Right renal cortex interstitium (tissue), 3 donors: ENCODE measurements around the gene PPP1R1A. TPM values are rescaled to one million over a fixed set of nuclear protein-coding genes. Genes with fewer than 3 reads are reported as not detected.

Experiments used
- DNase-seq, 3 donors: peaks; one replicate each; pipeline ENCODE4 v3.0.0-alpha.2; 2013; ENCODE audit warnings: low read depth in 3 of 3, low spot score in 2 of 3
- polyA plus RNA-seq, 3 donors: library from polyadenylated mRNA; unstranded; fragments of 120-200 nt; gene quantifications; one replicate each; pipeline ENCODE4 v1.2.1, GENCODE V29; 2013; ENCODE audit not compliant: insufficient read length in 3 of 3

PPP1R1A gene
- polyA plus RNA-seq, 3 donors: 47.1 to 58.2 (median 58.0) TPM

DNA sequence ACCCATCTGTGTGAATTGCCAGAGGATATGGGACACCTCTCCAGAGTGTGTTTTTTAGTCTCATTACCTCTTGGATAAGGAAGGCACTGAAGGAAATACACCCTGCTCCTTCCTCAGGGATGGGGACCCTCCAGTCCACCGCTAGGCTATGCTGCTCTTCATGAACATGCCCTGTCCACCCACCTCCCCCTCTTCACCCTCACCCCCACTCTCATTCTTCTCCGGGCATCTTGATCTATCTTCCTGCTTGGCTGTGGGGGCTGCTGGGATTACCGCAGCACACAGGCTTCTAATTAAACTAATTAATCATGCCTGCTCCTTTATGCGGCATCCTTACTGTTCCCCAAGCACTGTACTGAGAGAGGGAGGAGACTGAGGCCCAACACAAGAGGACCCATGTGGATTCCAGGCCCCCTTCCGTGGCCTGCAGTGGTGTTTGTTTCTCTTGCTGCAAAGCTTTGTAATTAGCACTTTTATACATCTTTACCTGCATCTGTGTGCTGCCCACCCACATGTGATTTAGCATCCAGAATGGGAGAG is 46.6 kb downstream of the PPP1R1A start:
- DNase-seq: no peak

DNA sequence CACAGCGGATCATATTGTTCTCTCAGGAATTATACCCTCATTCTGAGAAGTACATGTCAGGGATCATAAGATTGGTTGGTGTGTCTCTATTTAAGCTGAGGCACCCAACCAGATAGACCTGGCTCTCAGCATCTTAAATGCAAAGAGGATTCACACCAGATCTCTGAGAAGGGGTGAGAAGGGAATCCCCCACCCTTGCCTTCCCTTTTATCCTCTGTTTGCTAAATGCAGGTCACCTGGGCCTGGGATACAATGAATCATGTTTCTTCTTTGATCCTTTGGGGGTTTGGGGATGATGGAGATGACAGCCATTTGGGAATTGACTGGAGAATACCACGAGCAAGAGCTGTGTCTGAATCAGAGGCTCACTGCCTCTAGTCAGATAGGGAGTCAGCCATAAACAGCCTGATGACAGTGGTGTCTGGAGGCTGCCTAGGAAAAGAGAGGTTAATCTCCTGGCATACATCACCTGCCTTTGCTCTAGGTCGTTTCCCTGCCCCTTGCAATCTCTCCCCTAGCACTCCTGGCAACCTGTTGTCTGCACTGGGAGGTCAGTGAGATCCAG is 50.2 kb downstream of the PPP1R1A start:
- no peak for DNase-seq

DNA sequence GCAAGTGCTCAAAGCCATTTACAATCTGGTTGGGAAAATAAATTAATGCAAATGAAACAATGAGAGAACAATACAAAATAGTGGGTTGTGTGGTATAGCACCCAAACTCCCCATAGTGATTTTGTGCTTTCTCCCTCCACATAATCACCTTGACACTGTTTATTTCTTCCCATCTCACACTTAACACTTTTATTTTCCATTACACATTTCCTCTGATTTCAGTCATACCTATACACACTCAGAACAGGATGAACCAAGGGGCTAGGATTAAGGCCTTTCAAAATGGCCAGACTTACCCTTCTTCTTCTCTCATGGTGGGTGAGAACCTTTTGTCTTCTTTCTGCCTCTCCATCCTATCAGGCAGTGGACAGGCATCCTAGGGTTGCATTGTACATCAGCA is 53.0 kb downstream of the PPP1R1A start:
- DNase-seq: no peak

DNA sequence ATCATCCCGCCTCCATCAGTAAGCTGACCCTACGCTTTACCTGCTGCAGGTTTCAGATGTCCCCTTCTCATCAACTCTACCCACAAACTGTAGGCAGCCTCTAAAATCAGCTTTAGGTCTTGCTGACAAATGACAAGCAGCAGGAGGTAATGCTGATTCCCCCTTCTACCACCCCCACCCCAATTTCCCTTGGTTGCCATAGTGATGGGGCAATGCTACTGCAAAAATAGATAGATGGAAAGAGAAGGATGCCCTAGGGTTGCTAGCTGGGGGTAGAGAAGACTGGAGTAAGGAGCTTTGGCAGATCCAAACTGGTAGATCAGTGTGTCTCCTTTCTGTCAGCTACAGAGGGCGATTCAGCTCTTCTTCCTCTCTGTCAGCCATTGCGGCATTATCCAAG is 58.9 kb downstream of the PPP1R1A start:
- DNase-seq: no peak

Other genes starting within 250 kb of the PPP1R1A start
- gene GPR84, start 224.2 kb downstream of the PPP1R1A start, polyA plus RNA-seq: under 1 TPM; 0.08 to 0.14 (median 0.11) TPM
- 10 to 100 TPM in 1 of 3 donors, 1 to 10 TPM in 2; 8.1 to 10.1 (median 8.6) TPM for gene ZNF385A, start 203.9 kb downstream of the PPP1R1A start, polyA plus RNA-seq
- gene ITGA5, start 169.4 kb downstream of the PPP1R1A start, polyA plus RNA-seq: 10 to 100 TPM; 38.1 to 40.6 (median 39.8) TPM
- under 1 TPM in 2 of 3 donors, not detected in 1; 0.14 to 0.54 TPM for gene GTSF1, start 115.1 kb downstream of the PPP1R1A start, polyA plus RNA-seq
- gene NCKAP1L, start 90.9 kb downstream of the PPP1R1A start, polyA plus RNA-seq: 1 to 10 TPM; 3.6 to 4.4 (median 3.8) TPM
- 1 to 10 TPM; 7.4 to 9.6 (median 7.4) TPM for gene PDE1B, start 39.1 kb downstream of the PPP1R1A start, polyA plus RNA-seq
- gene LACRT, start 46.2 kb upstream of the PPP1R1A start, polyA plus RNA-seq: not detected
- gene DCD, start 59.7 kb upstream of the PPP1R1A start, polyA plus RNA-seq: not detected